Mesendoderm (in vitro differentiated cells): ENCODE measurements around the gene REPIN1.

Source experiments
- DNase-seq: peaks from one replicate; pipeline ENCODE4 v3.0.0; 2013
- H2AK5ac ChIP-seq: 2 replicates; pipeline ENCODE4 v1.6.1; 2013; ENCODE audit warnings: low read length, inconsistent platforms
- H2BK120ac ChIP-seq: 2 replicates; pipeline ENCODE4 v1.6.1; 2013; ENCODE audit warnings: low read depth, mild to moderate bottlenecking, low read length, moderate library complexity, mixed read lengths
- H2BK15ac ChIP-seq: replicated peaks from 2 replicates; pipeline ENCODE4 v1.6.1; 2013; ENCODE audit warnings: low read depth, mild to moderate bottlenecking, moderate library complexity
- H2BK5ac ChIP-seq: 2 replicates; pipeline ENCODE4 v1.6.1; 2013; ENCODE audit warnings: low read length, inconsistent platforms
- H3K18ac ChIP-seq: 2 replicates; pipeline ENCODE4 v1.6.1; 2013; ENCODE audit warnings: mild to moderate bottlenecking, low read length, mixed read lengths
- H3K23ac ChIP-seq: one replicate; pipeline ENCODE4 v1.6.1; 2013; ENCODE audit warnings: low read length
- H3K27ac ChIP-seq: 2 replicates; pipeline ENCODE4 v1.5.1; 2013; ENCODE audit warnings: low read depth, mild to moderate bottlenecking, inconsistent platforms, low read length, moderate library complexity
- H3K27me3 ChIP-seq: 2 replicates; pipeline ENCODE4 v1.6.1; 2013; ENCODE audit warnings: low read length, control low read depth, mild to moderate bottlenecking, inconsistent platforms; ENCODE audit not compliant: insufficient read depth, poor library complexity
- H3K36me3 ChIP-seq: 2 replicates; pipeline ENCODE4 v1.6.1; 2013; ENCODE audit warnings: low read length, inconsistent platforms; ENCODE audit not compliant: control insufficient read depth, insufficient read depth
- H3K4ac ChIP-seq: one replicate; pipeline ENCODE4 v1.6.1; 2013; ENCODE audit warnings: low read depth, mild to moderate bottlenecking, low read length, moderate library complexity
- H3K4me1 ChIP-seq: 2 replicates; pipeline ENCODE4 v1.6.1; 2013; ENCODE audit warnings: low read depth, low read length, inconsistent platforms; ENCODE audit not compliant: control insufficient read depth
- H3K4me2 ChIP-seq: 2 replicates; pipeline ENCODE4 v1.6.1; 2013; ENCODE audit warnings: low read length
- H3K4me3 ChIP-seq: 2 replicates; pipeline ENCODE4 v1.5.1; 2013; ENCODE audit warnings: mild to moderate bottlenecking, low read length
- H3K56ac ChIP-seq: one replicate; pipeline ENCODE4 v1.6.1; 2013; ENCODE audit warnings: low read length
- H3K79me1 ChIP-seq: 2 replicates; pipeline ENCODE4 v1.6.1; 2013; ENCODE audit warnings: low read length, inconsistent platforms
- H3K79me2 ChIP-seq: 2 replicates; pipeline ENCODE4 v1.6.1; 2013; ENCODE audit warnings: mild to moderate bottlenecking, low read length; ENCODE audit not compliant: control insufficient read depth, insufficient read depth
- H3K9ac ChIP-seq: 2 replicates; pipeline ENCODE4 v1.6.1; 2013; ENCODE audit warnings: low read length, inconsistent platforms
- H4K5ac ChIP-seq: one replicate; pipeline ENCODE4 v1.6.1; 2013; ENCODE audit warnings: low read length
- H4K8ac ChIP-seq: one replicate; pipeline ENCODE4 v1.6.1; 2013; ENCODE audit warnings: low read depth, mild to moderate bottlenecking, control low read depth, low read length, moderate library complexity
- WGBS: extraction: QIAGEN DNeasy Blood & Tissue Kit; methylation state at CpG from one replicate; pipeline ENCODE4 v1.1.7; 2013; ENCODE audit warnings: low lambda C conversion rate, missing lambda C conversion rate; ENCODE audit not compliant: insufficient coverage; ENCODE audit errors: extremely low coverage; 5-methylcytosine and 5-hydroxymethylcytosine counted together

Gene REPIN1

DNA sequence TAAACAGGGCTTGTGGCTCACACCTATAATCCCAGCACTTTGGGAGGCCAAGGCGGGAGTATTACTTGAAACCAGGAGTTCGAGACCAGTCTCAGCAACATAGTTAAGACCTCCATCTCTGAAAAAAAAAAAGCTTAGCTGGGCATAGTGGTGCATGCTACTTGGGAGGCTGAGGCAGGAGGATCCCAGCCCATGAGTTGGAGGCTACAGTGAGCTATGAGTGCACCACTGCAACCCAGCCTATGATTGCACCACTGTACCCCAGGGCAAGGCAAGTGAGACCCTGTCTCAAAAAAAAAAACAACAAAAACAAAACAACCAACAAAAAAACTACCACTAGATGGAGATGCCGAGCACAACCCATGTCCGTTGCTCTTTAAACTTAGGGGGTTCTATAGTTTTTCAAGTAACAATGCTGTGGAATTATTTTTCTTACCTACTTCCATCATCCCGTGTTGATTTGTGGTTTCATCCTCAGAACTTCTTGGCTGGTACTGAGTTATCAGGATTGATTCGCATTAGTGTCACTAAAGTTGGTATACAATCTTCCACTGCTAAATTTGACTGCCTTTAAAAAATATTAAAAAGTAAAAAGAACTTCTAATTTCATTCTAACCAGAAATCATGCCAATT, 12.2 kb upstream of the REPIN1 start:
- H3K23ac ChIP-seq = no peak overlapping the region
- no peaks in the 10 kb centered on the region for H3K79me2 ChIP-seq
- H3K4ac ChIP-seq = no peak overlapping the region
- H3K56ac ChIP-seq = no peak overlapping the region
- no CpG with 5 or more reads among the region's 6 CpGs for WGBS
- no peak overlapping the region for H2AK5ac ChIP-seq
- no peak overlapping the region for H4K5ac ChIP-seq
- no peak overlapping the region for H2BK120ac ChIP-seq
- no peak overlapping the region for H3K4me3 ChIP-seq
- H3K27ac ChIP-seq = no peak overlapping the region
- no peaks in the 10 kb centered on the region for H3K27me3 ChIP-seq
- H3K79me1 ChIP-seq = no peaks in the 10 kb centered on the region
- no peak overlapping the region for H2BK15ac ChIP-seq
- no peak overlapping the region for H3K18ac ChIP-seq
- no peaks in the 10 kb centered on the region for H3K4me1 ChIP-seq
- no peak overlapping the region for H4K8ac ChIP-seq
- no peaks in the 10 kb centered on the region for H3K36me3 ChIP-seq
- peak; percentile 69 for DNase-seq
- no peak overlapping the region for H3K9ac ChIP-seq
- H3K4me2 ChIP-seq = no peak overlapping the region
- no peak overlapping the region for H2BK5ac ChIP-seq

DNA sequence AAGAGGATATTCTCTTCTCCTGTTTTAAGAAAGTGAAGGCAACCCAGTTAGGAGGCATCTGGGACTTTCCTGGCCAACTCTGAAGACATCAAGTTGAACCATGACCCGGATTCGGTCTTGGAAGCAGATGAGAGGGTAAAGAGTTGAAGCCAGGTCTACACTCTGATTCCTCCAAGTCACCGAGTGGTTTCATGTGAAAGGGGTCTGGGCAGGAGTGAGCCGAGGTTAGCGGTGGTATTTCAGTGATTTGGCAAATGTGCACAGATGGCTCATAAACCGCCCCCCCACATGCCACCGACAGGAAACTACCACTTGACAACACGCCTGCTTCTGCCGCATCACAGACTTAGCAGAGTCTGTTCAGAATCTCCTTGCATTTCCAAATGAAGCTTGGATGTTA, 11.4 kb upstream of the REPIN1 start:
- Histone ChIP-seq H3K4ac (no peak overlapping the region), H3K27me3 (no peaks in the 10 kb centered on the region), H3K18ac (no peak overlapping the region), H4K5ac (no peak overlapping the region), H2BK15ac (no peak overlapping the region), H3K36me3 (no peaks in the 10 kb centered on the region), H3K23ac (no peak overlapping the region), H3K4me3 (no peak overlapping the region), H3K9ac (no peak overlapping the region), H2AK5ac (no peak overlapping the region), H2BK120ac (no peak overlapping the region), H4K8ac (no peak overlapping the region), H3K4me1 (no peaks in the 10 kb centered on the region), H3K56ac (no peak overlapping the region), H3K27ac (no peak overlapping the region), H3K79me2 (no peaks in the 10 kb centered on the region), H2BK5ac (no peak overlapping the region), H3K4me2 (no peak overlapping the region), H3K79me1 (no peaks in the 10 kb centered on the region)
- DNase-seq = no peak
- whole genome bisulfite sequencing = no CpG with 5 or more reads among the region's 9 CpGs

DNA sequence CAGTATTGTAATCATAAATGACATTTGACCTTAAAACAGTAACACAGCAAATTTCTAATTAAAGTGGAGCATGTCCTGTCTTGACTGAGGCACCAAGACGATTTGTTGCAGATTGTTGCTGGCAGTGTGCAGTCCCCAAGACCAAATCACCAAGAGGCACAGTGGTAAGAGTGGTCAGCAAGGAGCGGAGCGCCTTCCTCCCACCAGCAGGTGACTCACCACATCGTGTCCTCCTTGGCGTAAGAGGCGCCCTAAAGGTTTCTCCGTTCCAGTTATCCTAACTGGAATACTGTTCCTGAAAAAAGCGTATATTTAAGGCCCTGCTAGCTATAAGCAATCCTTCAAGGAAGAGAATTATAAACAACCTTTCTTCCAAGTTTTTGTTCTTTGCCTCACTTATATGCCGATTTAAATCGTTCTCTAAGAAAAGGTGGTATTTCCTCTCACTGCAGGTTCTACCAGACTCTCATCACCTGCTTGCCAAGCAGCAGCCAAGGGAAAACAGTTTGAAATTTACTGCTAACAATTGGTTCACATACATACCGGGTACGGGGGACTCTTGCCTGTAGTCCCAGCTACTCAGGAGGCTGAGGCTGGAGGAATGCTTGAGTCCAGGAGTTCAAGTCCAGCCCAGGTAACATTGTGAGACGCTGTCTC, 10.7 kb upstream of the REPIN1 start:
- H3K79me2 ChIP-seq = no peaks in the 10 kb centered on the region
- no peak overlapping the region for H3K4me3 ChIP-seq
- no peak overlapping the region for H3K23ac ChIP-seq
- DNase-seq = peak; percentile 57
- no peak overlapping the region for H3K27ac ChIP-seq
- no peak overlapping the region for H2BK120ac ChIP-seq
- no peak overlapping the region for H3K18ac ChIP-seq
- H3K27me3 ChIP-seq = no peaks in the 10 kb centered on the region
- no peak overlapping the region for H4K8ac ChIP-seq
- H3K36me3 ChIP-seq = no peaks in the 10 kb centered on the region
- no peaks in the 10 kb centered on the region for H3K79me1 ChIP-seq
- H2AK5ac ChIP-seq = no peak overlapping the region
- H3K4me2 ChIP-seq = no peak overlapping the region
- no peak overlapping the region for H4K5ac ChIP-seq
- no peak overlapping the region for H3K56ac ChIP-seq
- H3K4ac ChIP-seq = no peak overlapping the region
- no peak overlapping the region for H2BK5ac ChIP-seq
- no peak overlapping the region for H2BK15ac ChIP-seq
- H3K4me1 ChIP-seq = no peaks in the 10 kb centered on the region
- H3K9ac ChIP-seq = no peak overlapping the region
- no CpG with 5 or more reads among the region's 13 CpGs for WGBS

DNA sequence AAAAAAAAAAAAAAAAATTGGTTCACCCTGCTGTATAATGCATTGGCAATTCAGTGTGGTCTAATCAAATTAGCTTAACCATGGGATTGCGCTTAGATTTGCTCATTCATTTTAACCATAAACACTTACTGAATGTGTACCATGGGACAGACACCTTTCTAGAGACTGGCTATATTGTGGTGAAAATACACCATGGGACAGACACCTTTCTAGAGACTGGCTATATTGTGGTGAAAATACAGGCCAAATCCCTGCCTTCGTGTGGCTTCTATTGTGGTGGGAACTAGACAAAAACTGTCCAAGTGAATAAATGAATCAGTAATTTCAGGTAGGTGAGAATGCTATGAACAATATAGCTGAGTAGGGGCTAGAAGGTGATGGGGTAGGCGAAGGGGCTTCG, 10.2 kb upstream of the REPIN1 start:
- no peaks in the 10 kb centered on the region for H3K79me1 ChIP-seq
- H3K9ac ChIP-seq = no peak overlapping the region
- H2BK5ac ChIP-seq = no peak overlapping the region
- no peak overlapping the region for H3K4me2 ChIP-seq
- H3K4me3 ChIP-seq = no peak overlapping the region
- H3K79me2 ChIP-seq = no peaks in the 10 kb centered on the region
- no peak overlapping the region for H2BK15ac ChIP-seq
- H2BK120ac ChIP-seq = no peak overlapping the region
- H3K27me3 ChIP-seq = no peaks in the 10 kb centered on the region
- H3K4me1 ChIP-seq = no peaks in the 10 kb centered on the region
- no peaks in the 10 kb centered on the region for H3K36me3 ChIP-seq
- H4K5ac ChIP-seq = no peak overlapping the region
- H4K8ac ChIP-seq = no peak overlapping the region
- no peak overlapping the region for H3K27ac ChIP-seq
- DNase-seq = no peak
- H3K4ac ChIP-seq = no peak overlapping the region
- no peak overlapping the region for H3K18ac ChIP-seq
- H2AK5ac ChIP-seq = no peak overlapping the region
- no peak overlapping the region for H3K56ac ChIP-seq
- no peak overlapping the region for H3K23ac ChIP-seq
- WGBS = no CpG with 5 or more reads among the region's 4 CpGs

DNA sequence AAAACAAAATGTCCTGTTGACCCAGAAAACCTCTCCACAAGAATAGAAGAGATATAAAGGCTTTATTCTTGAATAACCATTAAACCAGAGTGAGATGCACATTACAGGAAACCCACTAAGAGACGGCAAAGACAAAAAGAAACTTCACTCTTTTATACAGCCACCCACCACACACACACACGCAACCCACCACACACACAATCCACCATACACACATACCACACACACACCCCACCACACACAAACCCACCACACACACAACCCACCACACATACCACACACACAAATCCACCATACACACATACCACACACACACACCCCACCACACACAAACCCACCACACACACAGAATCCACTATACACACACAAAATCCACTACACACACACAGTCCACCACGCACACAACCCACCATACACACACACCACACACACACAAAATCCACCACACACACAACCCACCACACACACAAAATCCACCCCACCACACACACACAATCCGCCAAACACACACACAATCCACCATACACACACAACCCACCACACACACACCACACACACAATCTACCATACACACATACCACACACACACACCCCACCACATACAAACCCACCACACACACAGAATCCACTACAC, 9.5 kb upstream of the REPIN1 start:
- Histone ChIP-seq H2BK15ac (no peak overlapping the region), H2BK120ac (no peak overlapping the region), H3K36me3 (no peaks in the 10 kb centered on the region), H3K4me3 (no peak overlapping the region), H3K56ac (no peak overlapping the region), H4K5ac (no peak overlapping the region), H2BK5ac (no peak overlapping the region), H3K9ac (no peak overlapping the region), H4K8ac (no peak overlapping the region), H2AK5ac (no peak overlapping the region), H3K27ac (no peak overlapping the region), H3K4me2 (no peak overlapping the region), H3K4me1 (no peaks in the 10 kb centered on the region), H3K23ac (no peak overlapping the region), H3K4ac (no peak overlapping the region), H3K79me2 (no peaks in the 10 kb centered on the region), H3K27me3 (no peaks in the 10 kb centered on the region), H3K79me1 (no peaks in the 10 kb centered on the region), H3K18ac (no peak overlapping the region)
- WGBS = 100% methylated on average over 1 of the region's 4 CpGs
- DNase-seq = no peak
